Pancreas (tissue), 10 donors: ENCODE data around the gene CYTH4. TPM values are rescaled to one million over a fixed set of nuclear protein-coding genes. Genes with fewer than 3 reads are reported as not detected.

Experiments used
- ATAC-seq, 4 donors: fragments of 200-7000 bp; cut with Tn5 transposase; one replicate each; pipeline versions ENCODE4 v1.8.0 to v1.9.1; 2020; ENCODE audit warnings: mild to moderate bottlenecking in 4 of 4, moderate library complexity in 4 of 4
- DNase-seq, 6 donors: peaks; one replicate each; pipeline ENCODE4 v3.0.0-alpha.2; 2020
- FAIRE-seq: peaks from 2 replicates; lab custom pipeline; 2012; peaks lifted over from hg19 to GRCh38; lab: Jason Lieb, UNC
- H3K27ac ChIP-seq, 4 donors: fragments of 200-600 bp; sonication (generic); 1 replicate in 3 of 4; 2 replicates in 1 of 4; pipeline versions ENCODE4 v1.5.0 to v1.8.0; 2020
- H3K27me3 ChIP-seq, 4 donors: fragments of 200-600 bp; one replicate each; pipeline ENCODE4 v1.8.0; 2021
- H3K36me3 ChIP-seq, 3 donors: fragments of 200-600 bp; sonication (generic) in 1 of 3; one replicate each; pipeline versions ENCODE4 v1.5.0 to v1.8.0; 2020 to 2021
- H3K4me1 ChIP-seq, 3 donors: fragments of 200-600 bp; one replicate each; pipeline ENCODE4 v1.8.0; 2021
- H3K4me3 ChIP-seq, 4 donors: fragments of 200-600 bp; sonication (generic) in 2 of 4; one replicate each; pipeline versions ENCODE4 v1.5.0 to v1.8.0; 2020 to 2021
- H3K9me3 ChIP-seq, 4 donors: fragments of 200-600 bp; one replicate each; pipeline ENCODE4 v1.8.0; 2021
- CTCF ChIP-seq, 4 donors: fragments of 200-600 bp; sonication (generic) in 3 of 4; IDR thresholded peaks; one replicate each; pipeline versions ENCODE4 v1.5.0 to v1.8.0; 2021; ENCODE audit warnings: antibody characterized with exemption in 4 of 4
- WGBS, 2 donors: extraction: QIAGEN DNeasy Blood & Tissue Kit; methylation state at CpG; one replicate each; pipeline ENCODE4 v1.1.7; 2013; 5-methylcytosine and 5-hydroxymethylcytosine counted together
- intact Hi-C, 3 donors: fragments of 100-400 bp; cut with DNase I; formaldehyde crosslinking; loops; one replicate each; pipeline versions ENCODE4 v1.11.1 to v1.14.2; 2022
- polyA plus RNA-seq, 2 donors: library from polyadenylated mRNA; stranded (reverse); fragments of 200-250 nt; gene quantifications; one replicate each; pipeline ENCODE4 v1.2.3, GENCODE V29; 2013
- total RNA-seq, 6 donors: library from RNA; stranded (reverse); fragmentation: NEBNext Ultra II Directional in 4 of 6; extraction: Animal tissue kit (Norgen Biotek cat#: 25700) in 4 of 6; gene quantifications; one replicate each; pipeline versions ENCODE4 v1.2.1 to v1.2.4, GENCODE V29; 2021 to 2023
- donor health status: healthy with polysubstance abuse.
- donor health status: DM: no; HTN: no; CAD: no; lungs with moderate emphysema.
- donor health status: DM: no; HTN: no; CAD: no.
- donor health status: control.
- donor health status: control.
- donor health status: Bipolar disorder and iron deficiency.
- donor health status: DM: yes; HTN: yes; CAD: no.
- donor health status: DM: no; HTN: no; CAD: no.
- donor health status: DM: no; HTN: no; CAD: no.
- donor health status: DM: yes; HTN: yes; CAD: no.

CYTH4 gene
- total and polyA plus RNA-seq, 8 donors, result 0.79 to 12.0 (median 2.8) TPM

GRCh38 chr22:37342065-37342464, 59.8 kb downstream of the CYTH4 start:
- intact Hi-C loops, result no loop called here
- FAIRE-seq (no peak), ATAC-seq (no peak), DNase-seq (no peak)
- H3K4me1 ChIP-seq, result no peaks in the 10 kb centered on the region
- TF ChIP-seq CTCF (IDR thresholded peaks at IDR 0.05), result no peak
- no peaks in the 10 kb centered on the region for H3K36me3 ChIP-seq
- H3K4me3 ChIP-seq, result no peak overlapping the region
- H3K9me3 ChIP-seq, result no peaks in the 10 kb centered on the region
- H3K27me3 ChIP-seq, result no peaks in the 10 kb centered on the region
- H3K27ac ChIP-seq, result no peak overlapping the region
- WGBS, 2 donors, result 78 to 79% methylated on average over 6 of the region's 6 CpGs

- Histone ChIP-seq H3K9me3 (no peaks in the 10 kb centered on the region), H3K4me1 (no peaks in the 10 kb centered on the region), H3K27ac (no peak overlapping the region), H3K27me3 (no peaks in the 10 kb centered on the region), H3K4me3 (no peak overlapping the region), H3K36me3 (no peaks in the 10 kb centered on the region)
- FAIRE-seq, result no peak
- TF ChIP-seq CTCF (IDR thresholded peaks at IDR 0.05), result no peak
- intact Hi-C loops, result no loop called here
- peak in 1 of 6 donors; percentile 52 for DNase-seq
- ATAC-seq, result no peak
- WGBS, 2 donors, result 53 to 67% methylated on average over 10 to 11 of the region's 11 CpGs
These were observed 61.0 kb downstream of the CYTH4 start for GRCh38 chr22:37343348-37343747.

GRCh38 chr22:37343863-37344734, 61.8 kb downstream of the CYTH4 start:
- H3K4me1 ChIP-seq, result no peaks in the 10 kb centered on the region
- ATAC-seq (no peak), DNase-seq (peak in 2 of 6 donors; percentile 67 to 78), FAIRE-seq (no peak)
- WGBS, 2 donors, result 50 to 59% methylated on average over 15 of the region's 17 CpGs
- H3K4me3 ChIP-seq, result no peak overlapping the region
- no peaks in the 10 kb centered on the region for H3K27me3 ChIP-seq
- H3K27ac ChIP-seq, result no peak overlapping the region
- H3K9me3 ChIP-seq, result no peaks in the 10 kb centered on the region
- intact Hi-C loops, result no loop called here
- H3K36me3 ChIP-seq, result no peaks in the 10 kb centered on the region
- no peak for TF ChIP-seq CTCF (IDR thresholded peaks at IDR 0.05)

- H3K27ac ChIP-seq, result no peak overlapping the region
- ATAC-seq (no peak), DNase-seq (peak in 1 of 6 donors; percentile 48), FAIRE-seq (no peak)
- 68 to 78% methylated on average over 13 of the region's 13 CpGs for WGBS, 2 donors
- H3K9me3 ChIP-seq, result no peaks in the 10 kb centered on the region
- no peak overlapping the region for H3K4me3 ChIP-seq
- H3K4me1 ChIP-seq, result no peaks in the 10 kb centered on the region
- no peak for TF ChIP-seq CTCF (IDR thresholded peaks at IDR 0.05)
- intact Hi-C loops, result no loop called here
- H3K36me3 ChIP-seq, result no peaks in the 10 kb centered on the region
- no peaks in the 10 kb centered on the region for H3K27me3 ChIP-seq
These were observed 62.6 kb downstream of the CYTH4 start for GRCh38 chr22:37344735-37345449.
